ENCODE data around the gene FES.
"Not testable (repeated sequence)": the region's sequence is repeated elsewhere in the genome, so short reads cannot be mapped to it uniquely, and the experiment has no call there.

Gene FES

DNA sequence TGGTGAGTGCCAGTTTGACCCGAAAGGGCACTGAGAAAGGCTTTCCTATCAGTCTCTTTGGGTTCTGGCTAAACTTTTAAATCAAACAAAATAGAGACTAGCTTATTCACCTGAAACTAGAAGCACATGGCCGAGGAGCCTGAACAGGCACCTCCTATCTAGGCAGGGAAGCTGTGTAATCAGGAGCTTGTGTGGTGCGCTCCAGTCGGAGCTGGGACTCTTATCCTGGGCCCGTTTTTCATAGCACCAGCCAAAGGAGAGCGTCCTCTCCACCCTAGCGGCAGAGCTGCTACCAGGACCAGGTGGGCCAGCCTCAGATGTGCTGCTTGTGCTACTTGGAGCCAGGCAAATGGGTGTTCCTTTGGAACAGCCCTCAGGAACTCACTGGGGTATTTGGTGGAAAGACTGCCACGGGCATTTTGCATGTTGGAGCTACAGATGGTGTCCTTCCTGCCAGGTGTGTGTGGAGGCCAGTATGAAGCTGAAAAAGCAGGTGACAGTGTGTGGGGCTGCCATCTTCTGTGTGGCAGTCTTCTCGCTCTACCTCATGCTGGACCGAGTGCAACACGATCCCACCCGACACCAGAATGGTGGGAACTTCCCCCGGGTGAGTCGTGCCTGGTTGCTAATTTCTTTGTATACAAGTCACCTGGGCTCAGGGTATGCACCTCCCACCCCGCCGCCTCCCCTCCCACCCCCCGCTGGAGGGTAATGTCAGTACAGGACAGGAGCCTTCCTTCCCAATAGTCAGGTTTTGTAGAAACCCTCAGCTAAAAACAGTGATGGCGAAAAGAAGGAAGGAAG, 19.6 kb downstream of the FES start:
- TF ChIP-seq, protein P1, sequence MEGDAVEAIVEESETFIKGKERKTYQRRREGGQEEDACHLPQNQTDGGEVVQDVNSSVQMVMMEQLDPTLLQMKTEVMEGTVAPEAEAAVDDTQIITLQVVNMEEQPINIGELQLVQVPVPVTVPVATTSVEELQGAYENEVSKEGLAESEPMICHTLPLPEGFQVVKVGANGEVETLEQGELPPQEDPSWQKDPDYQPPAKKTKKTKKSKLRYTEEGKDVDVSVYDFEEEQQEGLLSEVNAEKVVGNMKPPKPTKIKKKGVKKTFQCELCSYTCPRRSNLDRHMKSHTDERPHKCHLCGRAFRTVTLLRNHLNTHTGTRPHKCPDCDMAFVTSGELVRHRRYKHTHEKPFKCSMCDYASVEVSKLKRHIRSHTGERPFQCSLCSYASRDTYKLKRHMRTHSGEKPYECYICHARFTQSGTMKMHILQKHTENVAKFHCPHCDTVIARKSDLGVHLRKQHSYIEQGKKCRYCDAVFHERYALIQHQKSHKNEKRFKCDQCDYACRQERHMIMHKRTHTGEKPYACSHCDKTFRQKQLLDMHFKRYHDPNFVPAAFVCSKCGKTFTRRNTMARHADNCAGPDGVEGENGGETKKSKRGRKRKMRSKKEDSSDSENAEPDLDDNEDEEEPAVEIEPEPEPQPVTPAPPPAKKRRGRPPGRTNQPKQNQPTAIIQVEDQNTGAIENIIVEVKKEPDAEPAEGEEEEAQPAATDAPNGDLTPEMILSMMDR (IDR thresholded peaks at IDR 0.05; ENCODE audit: low read depth, low read length), result no peak
- no peak for DNase-seq (ENCODE audit: extremely low read depth, low read depth)

DNA sequence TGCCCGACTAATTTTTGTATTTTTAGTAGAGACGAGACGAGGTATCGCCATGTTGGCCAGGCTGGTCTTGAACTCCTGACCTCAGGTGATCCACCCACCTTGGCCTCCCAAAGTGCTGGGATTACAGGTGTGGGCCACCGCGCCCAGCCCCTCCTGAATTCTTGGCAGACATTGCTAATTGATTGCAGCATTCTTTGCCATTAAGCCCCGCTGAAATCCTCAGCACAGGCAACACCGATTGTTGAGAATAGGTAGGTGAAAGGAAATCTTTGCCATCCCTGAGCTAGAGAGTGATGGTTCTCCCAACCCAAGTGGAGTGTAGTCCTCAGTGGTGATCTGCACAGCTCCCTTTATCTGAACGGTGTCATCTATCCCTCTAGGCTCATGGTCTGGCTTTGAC, 20.4 kb downstream of the FES start:
- no peak for DNase-seq (ENCODE audit: extremely low read depth, low read depth)
- TF ChIP-seq, protein P1 (IDR thresholded peaks at IDR 0.05; ENCODE audit: low read depth, low read length), result no peak

DNA sequence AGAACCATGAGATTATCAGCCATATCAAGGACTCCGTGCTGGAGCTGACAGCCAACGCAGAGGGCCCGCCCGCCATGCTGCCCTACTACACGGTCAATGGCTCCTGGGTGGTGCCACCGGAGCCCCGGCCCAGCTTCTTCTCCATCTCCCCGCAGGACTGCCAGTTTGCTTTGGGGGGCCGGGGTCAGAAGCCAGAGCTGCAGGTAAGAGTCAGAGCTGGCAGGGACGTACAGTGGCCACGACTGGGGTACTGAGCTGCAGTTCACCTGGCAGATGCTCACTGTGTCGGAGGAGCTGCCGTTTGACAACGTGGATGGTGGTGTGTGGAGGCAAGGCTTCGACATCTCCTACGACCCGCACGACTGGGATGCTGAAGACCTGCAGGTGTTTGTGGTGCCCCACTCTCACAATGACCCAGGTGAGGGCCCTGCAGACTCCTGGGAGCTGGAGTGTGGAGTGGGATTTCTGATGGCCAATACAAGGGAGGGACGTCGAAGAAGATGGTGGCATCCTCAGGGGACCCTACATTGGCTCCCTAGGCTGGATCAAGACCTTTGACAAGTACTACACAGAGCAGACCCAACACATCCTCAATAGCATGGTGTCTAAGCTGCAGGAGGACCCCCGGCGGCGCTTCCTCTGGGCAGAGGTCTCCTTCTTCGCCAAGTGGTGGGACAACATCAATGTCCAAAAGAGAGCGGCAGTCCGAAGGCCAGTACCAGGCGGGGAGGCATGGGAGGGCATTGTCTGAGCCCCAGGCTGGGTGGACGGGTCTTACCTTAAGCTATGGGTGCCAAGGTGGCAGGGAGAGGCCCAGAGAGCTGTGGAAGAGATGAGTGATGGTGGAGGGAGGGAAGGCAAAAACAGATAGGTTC, 21.2 kb downstream of the FES start:
- DNase-seq (ENCODE audit: extremely low read depth, low read depth), result no peak
- TF ChIP-seq, protein P1 (IDR thresholded peaks at IDR 0.05; ENCODE audit: low read depth, low read length), result no peak

DNA sequence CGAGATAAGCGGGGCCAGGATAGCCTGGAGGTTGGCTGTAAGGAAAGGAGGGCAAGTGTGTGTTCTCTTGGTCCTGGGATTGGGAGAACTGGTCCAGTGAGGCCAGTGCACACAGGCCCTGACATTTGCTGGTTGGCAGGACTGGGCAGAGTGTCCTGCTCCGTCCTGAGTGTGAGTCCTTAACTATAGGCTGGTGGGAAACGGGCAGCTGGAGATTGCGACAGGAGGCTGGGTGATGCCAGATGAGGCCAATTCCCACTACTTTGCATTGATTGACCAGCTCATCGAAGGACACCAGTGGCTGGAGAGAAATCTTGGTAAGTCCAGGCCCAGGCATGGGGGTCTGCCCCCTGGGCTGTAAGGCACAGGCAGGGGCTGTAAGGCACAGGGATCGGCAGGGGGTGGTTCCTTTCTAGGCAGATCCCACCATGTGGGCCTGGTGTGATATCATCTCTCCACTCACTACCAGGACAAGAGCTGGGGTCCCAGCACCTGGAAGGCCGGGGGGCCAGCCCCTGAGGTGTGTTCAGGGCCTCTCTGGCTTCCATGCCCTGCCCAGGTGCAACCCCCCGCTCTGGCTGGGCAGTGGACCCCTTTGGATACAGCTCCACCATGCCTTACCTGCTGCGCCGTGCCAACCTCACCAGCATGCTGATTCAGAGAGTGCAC, 22.0 kb downstream of the FES start:
- no peak for DNase-seq (ENCODE audit: extremely low read depth, low read depth)
- TF ChIP-seq, protein P1 (IDR thresholded peaks at IDR 0.05; ENCODE audit: low read depth, low read length), result no peak

DNA sequence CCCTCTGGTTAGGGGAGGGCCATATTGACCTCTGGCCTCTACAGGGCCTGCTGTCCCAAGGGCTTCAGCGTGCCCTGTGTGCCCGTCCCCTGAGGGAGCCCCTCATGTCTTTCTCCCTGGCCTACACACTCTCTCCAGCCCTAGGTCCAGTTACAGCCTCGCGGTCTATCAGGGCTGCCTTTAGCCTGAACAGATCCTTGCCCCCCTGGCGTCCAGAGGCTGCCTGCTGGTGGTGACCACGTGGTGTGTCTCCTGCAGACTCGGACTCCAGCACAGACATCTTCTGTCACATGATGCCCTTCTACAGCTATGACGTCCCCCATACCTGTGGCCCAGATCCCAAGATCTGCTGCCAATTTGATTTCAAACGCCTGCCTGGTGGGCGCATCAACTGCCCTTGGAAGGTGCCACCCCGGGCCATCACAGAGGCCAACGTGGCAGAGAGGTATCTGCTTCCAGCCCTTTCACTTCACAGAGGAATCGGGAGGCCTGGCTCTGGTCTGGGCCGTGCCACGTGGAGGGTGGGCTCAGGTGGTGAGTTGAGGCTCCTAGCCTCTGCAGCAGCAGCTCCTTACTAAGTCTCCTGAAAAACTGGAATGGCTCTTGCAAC, 22.9 kb downstream of the FES start:
- no peak for DNase-seq (ENCODE audit: extremely low read depth, low read depth)
- TF ChIP-seq, protein P1 (IDR thresholded peaks at IDR 0.05; ENCODE audit: low read depth, low read length), result no peak

DNA sequence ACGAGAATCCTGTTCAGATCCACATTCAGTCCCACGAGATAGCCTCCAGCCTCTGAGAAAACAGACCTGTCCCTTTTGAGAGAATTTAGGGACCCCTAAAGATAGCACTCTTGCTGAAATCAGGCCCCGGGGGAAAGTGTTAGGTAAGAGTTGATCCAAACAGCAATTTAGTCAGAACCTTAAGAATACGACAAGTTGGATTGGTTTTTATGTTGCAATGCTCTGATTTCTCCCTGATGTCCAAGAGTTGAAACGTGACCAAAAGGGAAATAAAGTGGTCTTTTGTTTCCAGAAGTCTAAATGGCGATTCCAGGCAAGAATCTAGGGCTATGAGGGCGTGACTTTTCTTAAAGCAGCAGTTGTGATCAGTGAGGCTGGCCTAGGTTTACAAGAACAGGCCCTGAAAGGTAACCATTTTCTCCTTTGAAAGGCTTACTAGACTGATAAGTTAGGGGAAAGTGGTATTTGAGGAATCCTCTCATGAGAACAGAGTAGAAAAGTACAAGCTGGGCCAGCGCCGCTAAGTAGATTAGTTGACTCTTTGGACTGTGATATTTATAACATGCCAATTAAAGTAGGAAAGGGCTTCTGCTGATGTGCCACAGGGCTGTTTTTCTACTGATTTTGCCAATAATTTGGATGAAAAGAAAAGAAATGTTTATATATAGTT, 23.7 kb downstream of the FES start:
- TF ChIP-seq, protein P1 (IDR thresholded peaks at IDR 0.05; ENCODE audit: low read depth, low read length), result no peak
- no peak for DNase-seq (ENCODE audit: extremely low read depth, low read depth)

DNA sequence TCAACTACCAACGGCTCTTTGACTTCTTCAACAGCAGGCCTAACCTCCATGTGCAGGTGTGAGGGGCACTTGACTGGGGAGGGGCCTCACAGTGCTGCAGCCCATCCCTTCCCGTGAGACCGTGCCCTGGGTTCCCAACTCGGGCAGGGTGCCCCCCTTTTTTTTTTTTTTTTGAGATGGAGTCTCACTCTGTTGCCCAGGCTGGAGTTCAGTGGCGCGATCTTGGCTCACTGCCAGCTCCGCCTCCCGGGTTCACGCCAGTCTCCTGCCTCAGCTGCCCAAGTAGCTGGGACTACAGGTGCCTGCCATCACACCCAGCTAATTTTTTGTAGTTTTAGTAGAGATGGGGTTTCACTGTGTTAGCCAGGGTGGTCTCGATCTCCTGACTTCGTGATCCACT, 25.1 kb downstream of the FES start:
- not testable (repeated sequence) for DNase-seq (ENCODE audit: extremely low read depth, low read depth)
